Ishikawa (cell line): ENCODE measurements around the gene MALT1.

Experiments
- CEBPB ChIP-seq: IDR thresholded peaks from 2 replicates; pipeline ENCODE4 v1.6.1; 2012
- CREB1 ChIP-seq: IDR thresholded peaks from 2 replicates; pipeline ENCODE4 v1.6.1; 2012; ENCODE audit warnings: low read depth
- EGR1 ChIP-seq: IDR thresholded peaks from 2 replicates; pipeline ENCODE4 v1.6.1; 2012
- EP300 ChIP-seq: IDR thresholded peaks from 2 replicates; pipeline ENCODE4 v1.6.1; 2012; ENCODE audit warnings: borderline replicate concordance
- FOXM1 ChIP-seq: IDR thresholded peaks from 2 replicates; pipeline ENCODE4 v1.6.1; 2012; ENCODE audit warnings: low read depth, borderline replicate concordance
- NFIC ChIP-seq: IDR thresholded peaks from 2 replicates; pipeline ENCODE4 v1.6.1; 2012
- RAD21 ChIP-seq: IDR thresholded peaks from 2 replicates; pipeline ENCODE4 v1.6.1; 2012; ENCODE audit warnings: low read depth
- REST ChIP-seq: IDR thresholded peaks from 2 replicates; pipeline ENCODE4 v1.6.1; 2012; ENCODE audit warnings: low read depth, mild to moderate bottlenecking
- TAF1 ChIP-seq: IDR thresholded peaks from 2 replicates; pipeline ENCODE4 v1.6.1; 2012; ENCODE audit warnings: low read depth, mild to moderate bottlenecking
- TCF12 ChIP-seq: IDR thresholded peaks from 2 replicates; pipeline ENCODE4 v1.6.1; 2012; ENCODE audit warnings: low read depth
- TEAD4 ChIP-seq: IDR thresholded peaks from 2 replicates; pipeline ENCODE4 v1.6.1; 2012
- USF1 ChIP-seq: IDR thresholded peaks from 2 replicates; pipeline ENCODE4 v1.6.1; 2012
- YY1 ChIP-seq: IDR thresholded peaks from 2 replicates; pipeline ENCODE4 v1.6.1; 2012; ENCODE audit warnings: low read depth
- ZBTB7A ChIP-seq: IDR thresholded peaks from 2 replicates; pipeline ENCODE4 v1.6.1; 2012; ENCODE audit warnings: low read depth
- TF ChIP-seq, protein P1 (sequence below): IDR thresholded peaks from 2 replicates; pipeline ENCODE4 v1.6.1; 2012

MALT1 gene

GRCh38 chr18:58640891-58641610 is 30.2 kb upstream of the MALT1 start:
- TF ChIP-seq REST (no peak), TEAD4 (no peak), FOXM1 (no peak), ZBTB7A (no peak), USF1 (no peak), TCF12 (no peak), CEBPB (no peak), RAD21 (no peak), CREB1 (no peak), NFIC (no peak)
- TF ChIP-seq, protein P1, sequence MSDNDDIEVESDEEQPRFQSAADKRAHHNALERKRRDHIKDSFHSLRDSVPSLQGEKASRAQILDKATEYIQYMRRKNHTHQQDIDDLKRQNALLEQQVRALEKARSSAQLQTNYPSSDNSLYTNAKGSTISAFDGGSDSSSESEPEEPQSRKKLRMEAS: no peak

GRCh38 chr18:58645398-58645797 is 25.9 kb upstream of the MALT1 start:
- no peak for TF ChIP-seq ZBTB7A

GRCh38 chr18:58646334-58646862 is 24.9 kb upstream of the MALT1 start:
- no peak for TF ChIP-seq YY1
- no peak for TF ChIP-seq ZBTB7A
- TF ChIP-seq FOXM1: no peak
- no peak for TF ChIP-seq EGR1
- no peak for TF ChIP-seq NFIC
- TF ChIP-seq REST: no peak
- TF ChIP-seq TEAD4: no peak
- TF ChIP-seq TCF12: no peak
- no peak for TF ChIP-seq TAF1
- no peak for TF ChIP-seq RAD21
- no peak for TF ChIP-seq EP300
- TF ChIP-seq, protein P1: no peak
- no peak for TF ChIP-seq CEBPB
- no peak for TF ChIP-seq USF1
- no peak for TF ChIP-seq CREB1

DNA sequence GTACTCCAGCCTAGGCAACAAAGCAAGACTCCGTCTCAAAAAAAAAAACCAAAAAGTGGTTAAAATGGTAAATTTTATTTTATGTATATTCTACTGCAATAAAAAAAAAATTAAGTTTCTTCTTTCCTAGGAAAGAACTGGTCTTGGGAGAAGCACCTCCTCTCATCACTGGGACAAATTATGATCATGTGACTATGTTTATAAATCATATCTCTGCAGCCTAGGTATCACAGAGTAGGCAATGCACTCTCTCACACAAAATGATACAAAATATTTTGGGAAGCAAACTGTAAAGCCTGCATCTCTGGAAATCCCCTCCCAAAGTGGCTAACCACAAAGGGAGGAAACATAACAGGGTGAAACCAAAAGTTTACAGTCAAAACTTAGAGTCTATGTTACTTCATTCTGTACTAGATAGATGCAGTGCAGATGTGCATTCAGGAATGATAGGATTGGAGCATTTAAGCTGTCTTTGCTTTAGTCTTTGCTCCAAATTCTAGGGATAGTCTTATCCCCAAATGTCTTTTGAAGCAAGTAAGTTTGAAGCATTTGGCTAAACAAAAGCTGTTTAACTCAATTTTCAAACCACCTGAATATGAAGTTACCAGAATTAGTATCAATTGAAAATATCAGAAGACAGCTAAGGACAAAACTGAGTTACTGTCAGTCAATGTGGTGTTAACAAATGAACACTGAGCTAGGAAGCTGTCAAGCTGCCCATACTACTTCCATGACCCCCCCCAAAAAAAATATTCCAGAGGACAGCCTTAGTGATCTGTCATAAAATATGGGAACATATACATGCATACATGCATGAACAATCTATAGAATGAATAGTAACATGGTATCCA is 21.1 kb upstream of the MALT1 start:
- no peak for TF ChIP-seq ZBTB7A

GRCh38 chr18:58653814-58654509 is 17.3 kb upstream of the MALT1 start:
- TF ChIP-seq REST (no peak), RAD21 (no peak), ZBTB7A (no peak), FOXM1 (no peak), USF1 (no peak), EGR1 (no peak), CEBPB (no peak)
- TF ChIP-seq, protein P1: no peak
